BJ (cell line): ENCODE measurements around the gene NFIX. TPM values are rescaled to one million over a fixed set of nuclear protein-coding genes. Genes with fewer than 3 reads are reported as not detected.

Experiments
- CTCF ChIA-PET: fragments of 350-600 bp; formaldehyde crosslinking; extraction: SDS; loops from one replicate; lab custom pipeline; 2021; ENCODE audit warnings: antibody characterized with exemption, inconsistent platforms; lab: Yijun Ruan, JAX
- POLR2A ChIA-PET: fragments of 300-600 bp; sonication (Branson Sonifier 250); formaldehyde crosslinking; extraction: SDS; loops from one replicate; lab custom pipeline; 2021; ENCODE audit warnings: antibody characterized with exemption; lab: Charles Lee
- DNase-seq: peaks from one replicate; pipeline ENCODE4 v3.0.0-alpha.2; 2011; ENCODE audit warnings: low read depth
- H3K27me3 ChIP-seq: 2 replicates; pipeline ENCODE4 v1.6.0; 2011; ENCODE audit warnings: low read length; ENCODE audit not compliant: control insufficient read depth, insufficient read depth
- H3K36me3 ChIP-seq: 2 replicates; pipeline ENCODE4 v1.5.1; 2011; ENCODE audit warnings: low read length; ENCODE audit not compliant: control insufficient read depth, insufficient read depth
- H3K4me3 ChIP-seq: 2 replicates; pipeline ENCODE4 v1.5.1; 2011; ENCODE audit warnings: low read depth, mild to moderate bottlenecking, control low read depth, low read length
- CTCF ChIP-seq: IDR thresholded peaks from 2 replicates; pipeline ENCODE4 v1.5.1; 2011; ENCODE audit warnings: low read depth, mild to moderate bottlenecking, control low read depth, inconsistent platforms, low read length, moderate library complexity; ENCODE audit not compliant: insufficient read depth
- polyA plus RNA-seq: library from polyadenylated mRNA; depleted of rRNA; stranded (reverse); fragments of >200 nt; gene quantifications from 2 replicates; pipeline ENCODE4 v1.2.3, GENCODE V29; 2011

NFIX gene
- polyA plus RNA-seq, 1 experiment = 29.4 TPM

- no peaks in the 10 kb centered on the region for H3K27me3 ChIP-seq
- no peak for DNase-seq
- ChIA-PET CTCF (interaction anchor here (0.6 to 5.5 kb wide), 8 partner anchors 10 to 104 kb away, joined by 3 to 46 read pairs (median 8); no protein-coding TSS in a partner anchor), POLR2A (no interaction called here)
- TF ChIP-seq CTCF = 0 out of 2 replicates have a peak, but pooled peaks have one; percentile 1
- H3K4me3 ChIP-seq = no peak overlapping the region
- H3K36me3 ChIP-seq = peaks cover 26% of the 10 kb centered on the region
Measured at GRCh38 chr19:13069415-13070359, 74.4 kb downstream of the NFIX start.

GRCh38 chr19:13070425-13071140, 75.3 kb downstream of the NFIX start:
- Histone ChIP-seq H3K36me3 (peaks cover 29% of the 10 kb centered on the region), H3K4me3 (no peak overlapping the region), H3K27me3 (no peaks in the 10 kb centered on the region)
- no peak for TF ChIP-seq CTCF
- ChIA-PET POLR2A (no interaction called here), CTCF (interaction anchor here (0.6 to 5.5 kb wide), 8 partner anchors 11 to 105 kb away, joined by 3 to 46 read pairs (median 6); no protein-coding TSS in a partner anchor)
- DNase-seq = no peak

- TF ChIP-seq CTCF = no peak
- POLR2A ChIA-PET = interaction anchor here (0.6 kb wide), 1 partner anchor 20 kb away, joined by 6 read pairs; no protein-coding TSS in a partner anchor
- Histone ChIP-seq H3K4me3 (no peak overlapping the region), H3K36me3 (peaks cover 34% of the 10 kb centered on the region), H3K27me3 (no peaks in the 10 kb centered on the region)
- CTCF ChIA-PET = interaction anchor here (0.6 to 5.5 kb wide), 6 partner anchors 12 to 94 kb away, joined by 3 to 46 read pairs (median 6); no protein-coding TSS in a partner anchor
- DNase-seq = no peak
Measured at GRCh38 chr19:13071444-13072187, 76.3 kb downstream of the NFIX start.

GRCh38 chr19:13072188-13072908, 77.1 kb downstream of the NFIX start:
- CTCF ChIA-PET = interaction anchor here (0.6 to 5.5 kb wide), 5 partner anchors 11 to 74 kb away, joined by 3 to 46 read pairs (median 4); no protein-coding TSS in a partner anchor
- no peak for TF ChIP-seq CTCF
- POLR2A ChIA-PET = interaction anchor here (0.6 kb wide), 1 partner anchor 19 kb away, joined by 6 read pairs; no protein-coding TSS in a partner anchor
- peaks cover 31% of the 10 kb centered on the region for H3K36me3 ChIP-seq
- no peak for DNase-seq
- H3K4me3 ChIP-seq = no peak overlapping the region
- H3K27me3 ChIP-seq = no peaks in the 10 kb centered on the region
